Fibroblast of the aortic adventitia (primary cell): ENCODE results near the gene ACACB. TPM values are rescaled to one million over a fixed set of nuclear protein-coding genes. Genes with fewer than 3 reads are reported as not detected.

Source experiments
- DNase-seq: peaks from one replicate; pipeline ENCODE4 v3.0.0-alpha.2; 2010; ENCODE audit warnings: low read depth
- H3K4me3 ChIP-seq: 2 replicates; pipeline ENCODE4 v1.5.1; 2011; ENCODE audit warnings: low read depth, mild to moderate bottlenecking, control low read depth, low read length, moderate library complexity
- total RNA-seq: library from RNA; depleted of rRNA; stranded (reverse); fragments of >200 nt; gene quantifications from 2 replicates; pipeline ENCODE4 v1.2.3, GENCODE V29; 2012; ENCODE audit warnings: low replicate concordance
- TF ChIP-seq, protein P1 (sequence below): IDR thresholded peaks from 2 replicates; pipeline ENCODE4 v1.5.1; 2011; ENCODE audit warnings: mild to moderate bottlenecking, low read length, control low read depth, inconsistent platforms; ENCODE audit not compliant: insufficient read depth

ACACB gene
- total RNA-seq, 1 donor, result 14.7 TPM

DNA sequence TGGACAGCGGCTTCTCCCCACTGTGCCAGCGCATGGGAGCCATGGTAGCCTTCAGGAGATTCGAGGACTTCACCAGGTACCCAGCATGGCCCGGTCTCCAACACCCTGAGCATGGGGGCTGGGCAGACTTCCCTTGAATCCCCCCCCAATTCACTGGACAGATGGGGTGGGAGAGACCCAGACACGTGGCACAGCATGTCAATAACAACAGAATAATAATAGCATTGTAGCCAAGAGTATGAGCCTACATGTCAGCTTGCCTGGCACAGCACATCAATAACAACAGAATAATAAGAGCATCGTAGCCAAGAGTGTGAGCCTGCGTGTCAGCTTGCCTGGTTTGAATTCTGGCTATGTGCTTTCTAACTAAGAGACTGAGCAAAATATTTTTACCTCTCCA lies 116.3 kb downstream of the ACACB start:
- TF ChIP-seq, protein P1, sequence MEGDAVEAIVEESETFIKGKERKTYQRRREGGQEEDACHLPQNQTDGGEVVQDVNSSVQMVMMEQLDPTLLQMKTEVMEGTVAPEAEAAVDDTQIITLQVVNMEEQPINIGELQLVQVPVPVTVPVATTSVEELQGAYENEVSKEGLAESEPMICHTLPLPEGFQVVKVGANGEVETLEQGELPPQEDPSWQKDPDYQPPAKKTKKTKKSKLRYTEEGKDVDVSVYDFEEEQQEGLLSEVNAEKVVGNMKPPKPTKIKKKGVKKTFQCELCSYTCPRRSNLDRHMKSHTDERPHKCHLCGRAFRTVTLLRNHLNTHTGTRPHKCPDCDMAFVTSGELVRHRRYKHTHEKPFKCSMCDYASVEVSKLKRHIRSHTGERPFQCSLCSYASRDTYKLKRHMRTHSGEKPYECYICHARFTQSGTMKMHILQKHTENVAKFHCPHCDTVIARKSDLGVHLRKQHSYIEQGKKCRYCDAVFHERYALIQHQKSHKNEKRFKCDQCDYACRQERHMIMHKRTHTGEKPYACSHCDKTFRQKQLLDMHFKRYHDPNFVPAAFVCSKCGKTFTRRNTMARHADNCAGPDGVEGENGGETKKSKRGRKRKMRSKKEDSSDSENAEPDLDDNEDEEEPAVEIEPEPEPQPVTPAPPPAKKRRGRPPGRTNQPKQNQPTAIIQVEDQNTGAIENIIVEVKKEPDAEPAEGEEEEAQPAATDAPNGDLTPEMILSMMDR, result no peak
- no peak for DNase-seq
- H3K4me3 ChIP-seq, result no peak overlapping the region

DNA sequence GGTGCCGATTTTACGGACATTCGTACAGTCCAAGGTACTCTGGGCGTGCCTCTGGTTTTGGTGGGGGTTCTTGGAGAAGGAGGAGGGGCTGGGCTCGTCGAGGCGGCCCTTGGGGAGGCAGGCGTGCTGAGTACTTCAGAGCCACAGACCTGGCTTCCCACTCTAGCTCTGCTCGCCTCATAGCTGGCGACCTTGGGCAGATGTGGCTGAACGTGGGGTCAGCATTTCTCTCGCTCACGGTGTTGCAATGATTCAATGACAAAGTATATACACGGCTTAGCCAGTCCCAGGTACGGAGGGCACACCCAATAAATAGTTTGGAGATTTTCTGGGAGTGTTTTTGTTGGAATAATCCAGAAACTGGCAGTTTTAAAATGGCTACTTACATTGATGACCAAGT lies 117.6 kb downstream of the ACACB start:
- no peak overlapping the region for H3K4me3 ChIP-seq
- DNase-seq, result no peak
- TF ChIP-seq, protein P1, result no peak

DNA sequence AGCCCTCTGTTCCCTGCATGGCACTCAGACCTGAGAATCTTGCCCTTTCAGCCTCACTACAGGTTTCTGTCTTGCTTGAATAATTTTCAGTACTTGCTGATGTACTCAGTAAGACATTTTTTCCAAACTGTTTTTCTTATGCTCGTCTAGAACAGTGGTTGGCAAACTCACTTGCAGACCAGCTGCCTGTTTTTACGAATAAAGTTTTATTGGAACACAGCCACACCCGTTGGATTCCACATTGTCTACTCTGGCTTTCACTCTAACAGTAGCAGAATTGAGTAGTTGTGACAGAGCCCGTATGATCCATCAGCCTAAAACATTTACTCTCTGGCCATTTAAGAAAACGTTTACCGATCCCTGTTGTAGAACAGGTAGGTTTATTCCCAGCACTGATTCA lies 119.9 kb downstream of the ACACB start:
- TF ChIP-seq, protein P1, result no peak
- no peak for DNase-seq
- H3K4me3 ChIP-seq, result no peak overlapping the region

DNA sequence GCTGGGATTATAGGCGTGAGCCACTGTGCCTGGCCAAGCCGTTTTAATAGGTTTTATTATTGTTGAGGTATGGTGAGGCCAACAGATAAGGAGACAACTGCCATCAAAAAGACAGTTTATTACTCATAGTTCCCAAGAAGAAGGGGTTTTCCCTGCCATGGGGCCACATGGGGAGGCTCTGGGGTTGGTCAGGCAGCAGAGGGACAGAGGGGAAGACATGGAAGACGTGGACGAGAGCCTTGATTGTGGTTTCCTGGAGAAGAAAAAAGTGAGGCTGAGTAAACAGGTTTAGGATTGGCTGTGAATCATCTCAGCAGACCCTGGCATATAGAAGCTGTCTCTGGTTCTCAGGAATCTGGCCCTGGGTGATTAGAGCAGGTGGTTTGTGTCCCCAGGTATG lies 122.8 kb downstream of the ACACB start:
- H3K4me3 ChIP-seq, result no peak overlapping the region
- no peak for DNase-seq
- TF ChIP-seq, protein P1, result no peak

DNA sequence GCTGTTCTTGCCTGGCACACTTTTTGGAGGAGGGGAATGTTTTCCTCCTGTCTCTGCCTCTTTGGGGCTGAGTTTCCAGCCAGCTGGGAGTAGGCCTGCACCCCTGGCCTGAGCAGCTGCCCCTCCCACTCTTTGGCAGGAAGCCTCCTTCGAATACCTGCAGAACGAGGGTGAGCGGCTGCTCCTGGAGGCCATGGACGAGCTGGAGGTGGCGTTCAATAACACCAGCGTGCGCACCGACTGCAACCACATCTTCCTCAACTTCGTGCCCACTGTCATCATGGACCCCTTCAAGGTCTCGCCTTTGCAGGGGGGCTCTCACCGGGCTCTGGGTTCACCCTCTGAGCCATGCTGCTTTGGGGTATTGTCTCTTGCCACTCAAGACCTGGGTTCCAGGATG lies 123.3 kb downstream of the ACACB start:
- no peak overlapping the region for H3K4me3 ChIP-seq
- TF ChIP-seq, protein P1, result no peak
- no peak for DNase-seq

DNA sequence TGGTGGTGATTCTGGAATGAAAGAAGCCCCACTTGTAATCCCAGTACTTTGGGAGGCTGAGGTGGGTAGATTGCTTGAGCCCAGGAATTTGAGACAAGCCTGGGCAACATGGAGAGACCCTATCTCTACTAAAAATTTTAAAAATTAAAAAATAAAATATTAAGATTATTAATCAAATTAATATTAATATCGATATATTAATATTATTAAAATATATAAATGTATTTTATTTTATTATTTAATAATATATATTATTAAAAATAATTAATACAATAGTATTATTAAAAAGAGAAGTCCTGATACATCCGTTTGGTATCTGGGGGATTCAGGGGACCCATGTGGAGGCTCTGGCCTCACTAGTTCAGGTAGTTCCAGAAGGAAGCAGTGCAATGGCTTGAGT lies 124.0 kb downstream of the ACACB start:
- no peak overlapping the region for H3K4me3 ChIP-seq
- TF ChIP-seq, protein P1, result no peak
- DNase-seq, result no peak

DNA sequence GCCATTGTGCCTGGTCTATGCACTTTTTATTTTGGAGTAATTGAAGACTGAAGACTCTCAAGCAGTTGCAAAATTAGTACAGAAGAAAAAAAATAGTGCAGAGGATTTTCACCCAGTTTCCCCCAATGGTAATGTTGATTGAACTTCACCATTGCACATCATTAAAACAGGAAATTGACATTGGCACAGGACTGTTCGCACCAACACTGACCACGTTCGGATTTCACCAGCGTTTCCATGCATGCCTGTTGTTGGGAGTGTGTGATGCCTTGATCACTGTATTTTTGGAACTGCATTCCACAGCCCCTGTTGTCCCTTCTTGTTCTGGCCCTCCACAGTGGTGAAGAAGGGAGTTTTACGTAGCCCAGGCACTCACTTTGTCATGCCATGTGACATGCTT lies 125.5 kb downstream of the ACACB start:
- no peak for DNase-seq
- TF ChIP-seq, protein P1, result no peak
- H3K4me3 ChIP-seq, result no peak overlapping the region
